ENCODE results near the gene DNHD1.

Gene DNHD1

GRCh38 chr11:6596239-6596877 lies 99.3 kb downstream of the DNHD1 start:
- DNase-seq: no peak

- DNase-seq: no peak
These were observed 101.5 kb downstream of the DNHD1 start for GRCh38 chr11:6598555-6598954.

GRCh38 chr11:6599449-6599848 lies 102.4 kb downstream of the DNHD1 start:
- DNase-seq: no peak

- no peak for DNase-seq
These were observed 102.9 kb downstream of the DNHD1 start for GRCh38 chr11:6599881-6600390.

GRCh38 chr11:6601041-6601461 lies 104.0 kb downstream of the DNHD1 start:
- DNase-seq: no peak

- DNase-seq: no peak
These were observed 105.2 kb downstream of the DNHD1 start for GRCh38 chr11:6602096-6602940.

- peak; percentile 48 for DNase-seq
These were observed 106.4 kb downstream of the DNHD1 start, which contains the start of the genes ILK and RRP8 for GRCh38 chr11:6603287-6604080. ILK (plus strand) TSS chr11:6603774; CDS start chr11:6604272, 498 bp downstream. RRP8 (minus strand) TSS chr11:6603616; CDS start chr11:6603502, 114 bp downstream.

GRCh38 chr11:6604081-6604626 lies 107.1 kb downstream of the DNHD1 start:
- peak; percentile 15 for DNase-seq

GRCh38 chr11:6604790-6605189 lies 107.7 kb downstream of the DNHD1 start:
- DNase-seq: no peak

GRCh38 chr11:6606471-6607189 lies 109.5 kb downstream of the DNHD1 start:
- DNase-seq: peak; percentile 32

GRCh38 chr11:6607190-6607795 lies 110.2 kb downstream of the DNHD1 start:
- no peak for DNase-seq

GRCh38 chr11:6608011-6608410 lies 110.9 kb downstream of the DNHD1 start:
- DNase-seq: no peak

- no peak for DNase-seq
These were observed 111.8 kb downstream of the DNHD1 start for GRCh38 chr11:6608726-6609501.

GRCh38 chr11:6609502-6610015 lies 112.5 kb downstream of the DNHD1 start:
- DNase-seq: no peak

GRCh38 chr11:6610591-6610990 lies 113.5 kb downstream of the DNHD1 start:
- no peak for DNase-seq

GRCh38 chr11:6611092-6611962 lies 114.2 kb downstream of the DNHD1 start:
- no peak for DNase-seq

- no peak for DNase-seq
These were observed 114.8 kb downstream of the DNHD1 start for GRCh38 chr11:6611963-6612212.

- peak; percentile 86 for DNase-seq
These were observed 115.3 kb downstream of the DNHD1 start, which contains the start of gene TAF10 for GRCh38 chr11:6612213-6613041. TAF10 (minus strand) TSS chr11:6612216; CDS start chr11:6612189, 27 bp downstream.

- DNase-seq: no peak
These were observed 116.4 kb downstream of the DNHD1 start for GRCh38 chr11:6613496-6613895.
